Testis (tissue), 2 donors: ENCODE results near the gene PLCXD1.

Source experiments
- POLR2A ChIP-seq: fragments of 450-650 bp; IDR thresholded peaks from one replicate; pipeline ENCODE4 v1.6.1; 2017; ENCODE audit warnings: antibody characterized with exemption, mild to moderate bottlenecking, moderate library complexity
- TF ChIP-seq, protein P1 (sequence below), 3 experiments: fragments of 450-650 bp in 2 of 3; fragments of 200-600 bp in 1 of 3; sonication (generic) in 1 of 3; IDR thresholded peaks; one replicate each; pipeline ENCODE4 v1.5.1; 2016 to 2019; ENCODE audit warnings: antibody characterized with exemption in 3 of 3, mild to moderate bottlenecking in 2 of 3, moderate library complexity in 1 of 3

DNA sequence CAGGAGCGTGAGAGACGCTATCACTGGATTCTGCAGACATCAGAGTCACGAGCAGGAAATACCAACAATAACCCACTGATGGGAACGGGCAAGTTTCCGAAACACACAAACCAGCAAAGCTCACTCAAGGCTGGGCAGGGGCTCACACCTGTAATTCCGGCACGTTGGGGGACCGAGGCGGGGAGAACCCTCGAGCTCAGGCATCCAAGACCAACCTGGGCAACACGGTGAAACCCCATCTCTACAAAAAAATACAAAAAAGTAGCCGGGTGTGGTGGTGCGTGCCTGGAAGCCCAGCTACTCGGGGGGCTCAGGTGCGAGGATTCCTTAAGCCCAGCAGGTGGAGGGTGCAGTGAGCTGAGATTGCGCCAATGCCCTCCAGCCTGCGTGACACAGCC lies 54.6 kb downstream of the PLCXD1 start:
- TF ChIP-seq POLR2A: no peak
- TF ChIP-seq, protein P1, sequence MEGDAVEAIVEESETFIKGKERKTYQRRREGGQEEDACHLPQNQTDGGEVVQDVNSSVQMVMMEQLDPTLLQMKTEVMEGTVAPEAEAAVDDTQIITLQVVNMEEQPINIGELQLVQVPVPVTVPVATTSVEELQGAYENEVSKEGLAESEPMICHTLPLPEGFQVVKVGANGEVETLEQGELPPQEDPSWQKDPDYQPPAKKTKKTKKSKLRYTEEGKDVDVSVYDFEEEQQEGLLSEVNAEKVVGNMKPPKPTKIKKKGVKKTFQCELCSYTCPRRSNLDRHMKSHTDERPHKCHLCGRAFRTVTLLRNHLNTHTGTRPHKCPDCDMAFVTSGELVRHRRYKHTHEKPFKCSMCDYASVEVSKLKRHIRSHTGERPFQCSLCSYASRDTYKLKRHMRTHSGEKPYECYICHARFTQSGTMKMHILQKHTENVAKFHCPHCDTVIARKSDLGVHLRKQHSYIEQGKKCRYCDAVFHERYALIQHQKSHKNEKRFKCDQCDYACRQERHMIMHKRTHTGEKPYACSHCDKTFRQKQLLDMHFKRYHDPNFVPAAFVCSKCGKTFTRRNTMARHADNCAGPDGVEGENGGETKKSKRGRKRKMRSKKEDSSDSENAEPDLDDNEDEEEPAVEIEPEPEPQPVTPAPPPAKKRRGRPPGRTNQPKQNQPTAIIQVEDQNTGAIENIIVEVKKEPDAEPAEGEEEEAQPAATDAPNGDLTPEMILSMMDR (IDR thresholded peaks at IDR 0.05): no peak
